NCI-H146 treated with DMSO at 0.1 percent for 48 hours (cell line): ENCODE measurements around the gene KANK3.
"Not testable (repeated sequence)": the region's sequence is repeated elsewhere in the genome, so short reads cannot be mapped to it uniquely, and the experiment has no call there.

ENCODE experiments used
- DNase-seq: peaks from one replicate; lab custom pipeline; 2025; ENCODE audit not compliant: unreplicated experiment; lab: John Stamatoyannopoulos, UW

KANK3 gene

DNA sequence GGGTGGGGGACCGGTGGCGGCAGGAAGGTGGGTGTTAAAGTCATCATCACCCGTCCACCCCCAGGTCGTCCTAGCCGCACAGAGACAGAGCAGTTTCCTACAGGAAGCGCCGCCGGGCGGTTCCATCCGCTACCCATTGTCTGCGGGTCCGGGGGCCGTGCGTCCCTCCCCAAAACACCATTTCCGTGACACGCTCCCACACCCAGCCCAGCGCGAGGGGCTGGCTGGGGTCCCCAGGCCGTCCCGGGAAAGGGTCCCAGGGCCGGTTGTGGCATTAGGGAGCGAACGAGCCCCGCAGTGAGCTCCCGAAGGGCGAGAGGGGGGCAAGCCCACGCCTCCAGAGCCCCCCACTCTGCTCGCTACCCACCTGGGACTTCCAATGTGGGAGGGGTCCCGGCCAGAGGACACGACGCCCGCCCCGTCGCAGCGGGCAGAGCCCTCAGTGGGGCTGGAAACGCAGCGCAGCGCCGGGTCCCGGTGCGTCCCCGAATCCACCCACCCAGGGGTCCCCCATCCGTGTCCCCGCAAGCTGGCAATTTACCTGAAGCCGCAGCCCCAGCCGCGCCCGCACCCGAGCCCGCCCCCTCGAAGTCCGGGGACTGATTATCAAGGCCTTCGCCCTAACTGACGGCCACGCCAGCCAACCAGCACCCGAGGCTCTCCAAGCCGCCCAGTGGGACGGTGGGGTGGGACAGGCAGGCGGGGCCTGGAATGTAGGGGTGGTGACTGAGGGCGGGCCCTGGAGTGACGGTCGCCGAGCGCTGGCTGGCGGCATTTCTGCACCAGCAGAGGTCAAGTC, at the start of gene KANK3:
TSS of gene KANK3 (minus strand) at position 579 of the 799 bp plus-strand sequence. CDS start 5,434 bp downstream, outside the sequence.
- peak; percentile 73 for DNase-seq

GRCh38 chr19:8392017-8392591, 49.0 kb upstream of the KANK3 start:
- DNase-seq, result no peak

GRCh38 chr19:8391198-8392016, 48.3 kb upstream of the KANK3 start:
- no peak for DNase-seq

- DNase-seq, result peak; percentile 42
These were observed 47.5 kb upstream of the KANK3 start for GRCh38 chr19:8390617-8390981.

DNA sequence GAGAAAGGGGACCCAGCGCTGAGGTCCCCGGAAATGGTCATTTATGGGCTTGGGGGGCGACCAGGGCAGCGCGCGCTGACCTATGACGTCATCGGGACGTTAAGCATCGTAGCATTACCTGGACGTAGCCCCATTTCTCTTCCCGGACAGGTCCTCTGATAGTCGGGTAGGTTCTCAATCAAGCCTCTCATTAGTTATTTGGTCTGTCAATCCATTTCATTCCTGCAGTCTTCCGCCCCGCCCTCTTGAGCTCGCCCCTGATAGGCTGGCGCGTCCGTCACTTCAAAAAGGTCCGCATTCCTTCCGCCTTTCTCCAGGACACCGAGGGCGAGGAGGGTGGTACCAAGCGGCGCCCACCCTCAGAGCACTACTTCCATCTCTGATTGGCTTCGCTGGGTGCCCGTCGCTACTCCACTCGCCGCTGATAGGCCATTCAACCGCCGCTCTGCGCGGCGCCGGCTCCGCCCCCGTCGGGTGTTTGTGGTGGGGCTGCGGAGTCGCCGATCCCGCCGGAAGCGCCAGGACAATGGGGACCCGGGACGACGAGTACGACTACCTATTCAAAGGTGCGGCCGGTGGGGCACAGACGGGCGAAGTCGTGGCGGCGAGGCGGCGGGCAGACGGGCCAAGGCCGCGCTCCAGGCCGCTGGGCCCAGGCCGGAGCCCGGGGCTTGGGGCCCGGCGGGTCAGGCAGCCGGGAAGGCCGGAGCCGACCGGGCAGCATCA, 47.0 kb upstream of the KANK3 start, which contains the start of gene RAB11B:
TSS of gene RAB11B (plus strand) at position 470 of the 726 bp plus-strand sequence. CDS start at position 527, 57 bp downstream.
- DNase-seq, result peak; percentile 97

DNA sequence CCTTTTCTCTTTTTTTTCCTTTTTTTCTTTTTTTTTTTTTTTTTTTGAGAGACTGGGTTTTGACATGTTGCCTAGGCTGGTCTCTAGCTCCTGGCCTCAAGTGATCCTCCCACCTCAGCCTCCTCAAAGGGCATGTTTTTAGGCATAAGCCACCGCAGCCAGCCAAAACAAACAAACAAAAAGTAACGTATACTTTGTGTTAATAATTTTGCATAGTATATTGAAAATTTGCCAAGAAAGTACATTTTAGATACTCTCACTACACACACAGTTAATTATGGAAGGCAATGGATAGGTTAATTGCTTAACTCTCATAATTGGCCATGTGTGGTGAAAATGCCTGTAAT, 45.5 kb upstream of the KANK3 start:
- no peak for DNase-seq

GRCh38 chr19:8387688-8388611, 44.9 kb upstream of the KANK3 start:
- DNase-seq, result peak; percentile 90

DNA sequence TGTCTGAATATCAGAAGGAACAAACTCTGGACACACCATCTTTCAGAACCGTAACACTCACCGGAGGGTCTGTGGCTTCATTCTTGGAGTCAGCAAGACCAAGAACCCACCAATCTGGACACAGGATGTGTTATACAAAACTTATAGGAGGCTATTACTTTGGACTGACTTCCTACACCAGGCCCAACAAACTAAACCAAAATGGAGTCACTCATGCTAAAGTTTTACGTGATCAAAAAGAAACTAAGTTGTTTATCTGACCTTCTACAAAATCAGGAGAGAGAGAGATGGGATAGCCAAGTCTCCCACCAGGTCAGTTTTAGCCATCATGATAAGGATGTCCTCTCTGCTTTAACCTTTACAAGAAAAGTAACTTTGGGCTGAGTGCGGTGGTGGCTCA, 43.9 kb upstream of the KANK3 start:
- DNase-seq, result no peak

- DNase-seq, result not testable (repeated sequence)
These were observed 43.4 kb upstream of the KANK3 start for GRCh38 chr19:8386419-8386818.

DNA sequence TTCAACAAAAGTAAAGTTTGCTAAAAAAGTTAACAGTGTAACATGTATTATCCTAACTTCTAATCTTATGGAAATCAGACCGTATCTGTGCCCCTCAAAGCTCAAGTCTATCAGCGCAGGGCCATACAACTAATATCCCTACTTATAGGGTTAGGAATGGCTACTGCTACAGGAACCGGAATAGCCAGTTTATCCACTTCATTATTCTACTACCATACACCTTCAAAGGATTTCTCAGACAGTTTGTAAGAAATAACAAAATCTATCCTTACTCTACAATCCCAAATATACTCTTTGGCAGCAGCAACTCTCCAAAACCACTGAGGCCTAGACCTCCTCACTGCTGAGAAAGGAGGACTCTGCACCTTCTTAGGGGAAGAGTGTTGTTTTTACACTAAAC, 42.5 kb upstream of the KANK3 start:
- DNase-seq, result not testable (repeated sequence)

DNA sequence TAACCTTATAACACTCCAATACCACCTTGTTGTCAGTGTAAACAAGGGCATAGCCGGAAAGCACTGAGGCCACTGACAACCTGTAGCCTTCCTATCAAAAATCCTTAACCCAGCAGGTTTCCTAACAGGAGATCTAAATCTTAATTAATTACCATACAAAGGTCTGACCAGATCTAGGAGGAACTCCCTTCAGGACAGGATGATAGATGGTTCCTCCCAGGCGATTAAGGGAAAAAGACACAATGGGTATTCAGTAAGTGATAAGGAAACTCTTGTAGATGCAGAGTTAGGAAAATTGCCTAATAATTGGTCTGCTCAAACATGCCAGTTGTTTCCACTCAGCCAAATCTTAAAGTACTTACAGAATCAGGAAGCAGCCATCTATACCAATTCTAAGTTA, 42.0 kb upstream of the KANK3 start:
- not testable (repeated sequence) for DNase-seq

DNA sequence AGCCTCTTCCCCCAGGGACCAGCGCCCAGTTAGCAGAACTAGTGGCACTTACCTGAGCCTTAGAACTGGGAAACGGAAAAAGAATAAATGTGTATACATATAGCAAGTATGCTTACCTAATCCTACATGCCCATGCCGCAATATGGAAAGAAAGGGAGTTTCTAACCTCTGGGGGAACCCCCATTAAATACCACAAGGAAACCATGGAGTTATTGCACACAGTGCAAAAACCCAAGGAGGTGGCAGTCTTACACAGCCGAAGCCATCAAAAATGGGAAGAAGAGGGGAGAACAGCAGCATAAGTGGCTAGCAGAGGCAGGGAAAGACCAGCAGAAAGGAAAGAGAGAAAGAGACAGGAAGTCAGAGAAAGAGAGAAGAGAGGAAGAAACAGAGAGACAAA, 41.5 kb upstream of the KANK3 start:
- not testable (repeated sequence) for DNase-seq

- DNase-seq, result not testable (repeated sequence)
These were observed 36.3 kb upstream of the KANK3 start for GRCh38 chr19:8379156-8379891.

DNA sequence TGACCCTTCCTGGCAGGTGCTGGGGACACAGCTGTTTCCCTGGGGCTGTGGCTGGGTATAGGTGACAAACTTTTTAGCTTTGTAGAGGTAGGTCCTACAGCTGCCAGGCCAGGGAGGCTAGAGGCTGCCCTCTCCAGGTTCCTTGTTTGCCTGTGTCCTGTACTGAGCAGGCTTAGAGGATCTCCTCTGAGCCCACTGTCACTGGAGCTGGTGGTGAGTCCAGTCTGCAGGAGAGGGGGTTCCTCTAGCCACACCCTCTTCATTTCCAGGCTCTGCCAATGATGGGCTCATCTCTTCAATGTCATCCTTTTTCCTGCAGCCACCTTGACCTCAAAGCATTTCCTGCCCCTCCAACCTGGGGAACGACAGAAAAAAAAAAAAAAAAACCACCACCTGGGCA, 34.5 kb upstream of the KANK3 start:
- DNase-seq, result no peak

DNA sequence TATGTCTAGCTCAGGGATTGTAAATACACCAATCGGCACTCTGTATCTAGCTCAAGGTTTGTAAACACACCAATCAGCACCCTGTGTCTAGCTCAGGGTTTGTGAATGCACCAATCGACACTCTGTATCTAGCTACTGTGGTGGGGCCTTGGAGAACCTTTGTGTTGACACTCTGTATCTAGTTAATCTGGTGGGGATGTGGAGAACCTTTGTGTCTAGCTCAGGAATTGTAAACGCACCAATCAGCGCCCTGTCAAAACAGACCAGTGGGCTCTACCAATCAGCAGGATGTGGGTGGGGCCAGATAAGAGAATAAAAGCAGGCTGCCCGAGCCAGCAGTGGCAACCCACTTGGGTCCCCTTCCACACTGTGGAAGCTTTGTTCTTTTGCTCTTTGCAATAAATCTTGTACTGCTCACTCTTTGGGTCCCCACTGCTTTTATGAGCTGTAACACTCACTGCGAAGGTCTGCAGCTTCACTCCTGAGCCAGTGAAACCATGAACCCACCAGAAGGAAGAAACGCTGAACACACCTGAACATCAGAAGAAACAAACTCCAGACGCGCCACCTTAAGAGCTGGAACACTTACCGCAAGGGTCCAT, 33.4 kb upstream of the KANK3 start:
- not testable (repeated sequence) for DNase-seq

- DNase-seq, result not testable (repeated sequence)
These were observed 32.7 kb upstream of the KANK3 start for GRCh38 chr19:8375766-8376165.

- DNase-seq, result no peak
These were observed 31.1 kb upstream of the KANK3 start for GRCh38 chr19:8373867-8374813.
